ENCODE measurements around the gene ALG12.

The ALG12 gene

GRCh38 chr22:49917974-49918910 is at the start of gene ALG12, which contains the start of gene CRELD2:
ALG12 (minus strand) TSS chr22:49918438; CDS start chr22:49913765, 4,673 bp downstream.
CRELD2 (plus strand) TSS chr22:49918634; CDS start chr22:49918770, 136 bp downstream.
- peak; percentile 97 to 99 for DNase-seq (ENCODE audit: low read depth in 2 of 2)
- peak within 1 kb of the TSS; percentile 80 to 90 for H3K4me3 ChIP-seq (replicated peaks in 1 of 2; ENCODE audit: low read depth in 2 of 2, low read length in 2 of 2)
- TF ChIP-seq CTCF (IDR thresholded peaks at IDR 0.05; ENCODE audit: low read depth, low read length): no peak

- no peak for TF ChIP-seq CTCF (IDR thresholded peaks at IDR 0.05; ENCODE audit: low read depth, low read length)
- H3K4me3 ChIP-seq (replicated peaks in 1 of 2; ENCODE audit: low read depth in 2 of 2, low read length in 2 of 2): no peak overlapping the region
- peak in 1 of 2 donors; percentile 64 for DNase-seq (ENCODE audit: low read depth in 2 of 2)
These were observed 49.5 kb upstream of the ALG12 start for GRCh38 chr22:49967706-49968208.

GRCh38 chr22:49966774-49967705 is 48.8 kb upstream of the ALG12 start:
- no peak for TF ChIP-seq CTCF (IDR thresholded peaks at IDR 0.05; ENCODE audit: low read depth, low read length)
- peak in 1 of 2 donors; percentile 78 for DNase-seq (ENCODE audit: low read depth in 2 of 2)
- H3K4me3 ChIP-seq (replicated peaks in 1 of 2; ENCODE audit: low read depth in 2 of 2, low read length in 2 of 2): no peak overlapping the region

GRCh38 chr22:49966041-49966773 is 48.0 kb upstream of the ALG12 start:
- no peak for DNase-seq (ENCODE audit: low read depth in 2 of 2)
- no peak overlapping the region for H3K4me3 ChIP-seq (replicated peaks in 1 of 2; ENCODE audit: low read depth in 2 of 2, low read length in 2 of 2)
- no peak for TF ChIP-seq CTCF (IDR thresholded peaks at IDR 0.05; ENCODE audit: low read depth, low read length)

GRCh38 chr22:49965091-49966040 is 47.1 kb upstream of the ALG12 start:
- TF ChIP-seq CTCF (IDR thresholded peaks at IDR 0.05; ENCODE audit: low read depth, low read length): no peak
- H3K4me3 ChIP-seq (replicated peaks in 1 of 2; ENCODE audit: low read depth in 2 of 2, low read length in 2 of 2): no peak overlapping the region
- DNase-seq (ENCODE audit: low read depth in 2 of 2): no peak
